ENCODE measurements around the gene FANCC.
"Not testable (repeated sequence)": the region's sequence is repeated elsewhere in the genome, so short reads cannot be mapped to it uniquely, and the experiment has no call there.

FANCC gene

DNA sequence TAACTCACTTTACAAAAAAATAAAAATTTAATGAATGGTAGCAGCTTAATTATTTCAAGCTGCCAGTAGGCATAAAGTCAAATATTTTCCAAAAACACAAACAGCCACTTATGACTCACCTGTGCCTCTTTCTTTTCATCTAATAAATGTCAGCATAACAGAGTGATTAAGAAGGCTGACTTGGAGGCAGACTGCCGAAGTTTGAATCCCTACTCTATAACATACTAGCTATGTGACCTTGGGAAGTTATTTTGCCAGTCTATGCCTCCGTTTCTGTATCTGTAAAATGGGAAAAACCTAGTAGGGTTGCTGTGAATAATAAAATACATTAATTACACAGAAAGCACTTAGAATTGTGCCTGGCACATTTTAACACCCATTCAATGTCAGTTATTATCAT is 33.8 kb downstream of the FANCC start:
- no peak for DNase-seq (ENCODE audit: low read depth in 2 of 2)

GRCh38 chr9:95282332-95282731 is 35.2 kb downstream of the FANCC start:
- no peak for DNase-seq (ENCODE audit: low read depth in 2 of 2)

GRCh38 chr9:95280745-95281144 is 36.8 kb downstream of the FANCC start:
- DNase-seq (ENCODE audit: low read depth in 2 of 2), result no peak

- no peak for DNase-seq (ENCODE audit: low read depth in 2 of 2)
Measured at GRCh38 chr9:95277509-95277908, 40.0 kb downstream of the FANCC start.

DNA sequence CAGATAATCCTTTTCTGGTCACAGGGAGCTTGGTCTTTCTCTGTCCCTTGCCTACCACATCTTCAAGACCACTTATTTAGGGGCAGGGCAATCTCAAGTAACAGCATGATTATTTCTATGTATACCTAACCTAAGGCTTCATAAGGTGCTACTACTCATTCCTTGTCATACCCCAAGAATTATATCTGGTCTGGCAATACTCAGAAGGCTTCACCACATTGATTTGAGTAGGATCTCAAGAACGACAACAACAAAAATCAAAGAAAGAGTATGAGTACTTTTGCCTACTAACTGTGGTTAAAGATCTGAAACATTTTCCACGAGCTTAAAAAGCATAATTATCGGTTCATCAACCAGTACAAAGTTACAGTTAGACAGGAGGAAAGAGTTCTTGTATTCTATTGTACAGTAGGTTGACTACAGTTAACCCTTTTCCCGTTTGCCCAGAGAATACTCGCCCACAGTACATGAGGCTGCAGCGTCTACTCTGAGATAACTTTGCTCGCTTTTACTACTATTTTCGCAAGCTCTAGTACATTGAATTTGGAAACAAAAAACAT is 41.0 kb downstream of the FANCC start:
- no peak for DNase-seq (ENCODE audit: low read depth in 2 of 2)

DNA sequence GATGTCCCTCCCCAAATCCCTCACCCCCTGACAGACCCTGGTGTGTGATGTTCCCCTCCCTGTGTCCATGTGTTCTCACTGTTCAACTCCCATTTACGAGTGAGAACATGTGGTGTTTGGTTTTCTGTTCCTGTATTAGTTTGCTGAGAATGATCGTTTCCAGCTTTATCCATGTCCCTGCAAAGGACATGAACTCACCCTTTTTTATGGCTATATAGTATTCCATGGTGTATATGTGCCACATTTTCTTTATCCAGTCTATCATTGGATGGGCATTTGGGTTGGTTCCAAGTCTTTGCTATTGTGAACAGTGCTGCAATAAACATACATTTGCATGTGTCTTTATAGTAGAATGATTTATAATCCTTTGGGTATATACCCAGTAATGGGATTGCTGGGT is 43.3 kb downstream of the FANCC start:
- DNase-seq (ENCODE audit: low read depth in 2 of 2), result not testable (repeated sequence)

DNA sequence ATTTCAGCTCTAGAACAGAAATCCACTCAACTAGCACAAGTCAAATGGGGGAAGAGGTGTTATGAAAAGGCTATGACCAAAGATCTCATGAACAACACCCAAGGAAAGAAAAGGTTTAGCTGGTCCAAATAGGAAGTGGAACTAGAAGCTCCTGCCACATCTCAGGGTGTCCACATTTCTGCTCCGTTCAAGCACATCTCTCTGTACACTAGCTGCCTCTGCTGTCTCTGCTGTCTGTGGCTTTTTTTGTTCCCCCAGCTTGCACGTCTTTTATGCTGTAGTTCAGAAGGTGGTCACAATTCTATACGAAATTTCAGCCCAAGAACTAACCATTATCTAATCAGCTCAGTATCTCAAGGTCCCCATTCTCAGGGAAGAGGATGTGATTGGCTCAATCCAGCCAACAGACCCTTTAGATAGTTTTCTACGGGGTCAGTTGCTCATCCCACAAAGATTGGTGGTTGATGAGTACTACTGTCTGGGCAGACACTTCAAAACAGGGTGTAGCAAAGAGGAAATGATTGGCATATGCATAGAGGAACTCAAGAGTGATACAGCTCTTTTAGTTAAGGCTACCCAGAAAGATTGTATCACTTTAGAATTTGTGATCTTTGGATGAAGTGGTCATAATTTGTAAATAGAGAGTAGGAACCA is 44.0 kb downstream of the FANCC start:
- no peak for DNase-seq (ENCODE audit: low read depth in 2 of 2)

DNA sequence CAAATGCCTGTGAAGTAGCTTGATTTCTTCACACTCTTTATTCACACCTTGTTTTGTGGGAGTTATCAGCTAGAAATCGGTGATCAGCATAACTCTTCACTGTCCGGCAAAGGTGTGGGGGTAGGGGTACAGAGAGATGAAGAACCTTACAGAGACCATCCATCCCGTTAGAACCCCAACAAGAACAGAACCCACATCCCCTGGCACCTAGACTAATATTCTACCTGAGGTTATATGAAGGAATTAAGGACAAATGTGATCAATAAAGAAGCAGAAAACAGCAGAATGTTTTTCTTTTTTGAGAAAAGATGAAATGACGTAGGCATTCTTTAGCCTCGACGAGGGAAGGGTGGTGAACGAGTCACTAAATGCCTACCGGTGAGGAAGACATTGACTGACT is 44.7 kb downstream of the FANCC start:
- no peak for DNase-seq (ENCODE audit: low read depth in 2 of 2)

DNA sequence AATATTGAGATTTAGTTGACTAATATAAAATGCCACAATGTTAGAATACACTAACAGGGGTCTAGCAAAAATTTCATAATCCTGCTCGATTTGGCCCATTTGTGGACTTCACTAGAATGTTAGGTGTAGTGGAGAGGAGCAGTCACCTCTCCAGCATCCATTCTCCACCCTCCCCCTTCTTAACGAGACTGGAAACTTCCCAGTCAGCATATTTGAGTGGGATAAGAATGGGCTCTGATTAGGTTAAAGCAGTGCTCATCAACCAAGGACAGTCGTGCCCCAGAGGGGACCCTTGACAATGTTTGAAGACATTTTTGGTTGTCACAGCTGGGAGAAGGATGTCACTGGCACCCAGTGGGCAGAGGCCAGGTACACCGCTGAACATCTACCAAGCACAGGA is 46.7 kb downstream of the FANCC start:
- DNase-seq (ENCODE audit: low read depth in 2 of 2), result no peak

DNA sequence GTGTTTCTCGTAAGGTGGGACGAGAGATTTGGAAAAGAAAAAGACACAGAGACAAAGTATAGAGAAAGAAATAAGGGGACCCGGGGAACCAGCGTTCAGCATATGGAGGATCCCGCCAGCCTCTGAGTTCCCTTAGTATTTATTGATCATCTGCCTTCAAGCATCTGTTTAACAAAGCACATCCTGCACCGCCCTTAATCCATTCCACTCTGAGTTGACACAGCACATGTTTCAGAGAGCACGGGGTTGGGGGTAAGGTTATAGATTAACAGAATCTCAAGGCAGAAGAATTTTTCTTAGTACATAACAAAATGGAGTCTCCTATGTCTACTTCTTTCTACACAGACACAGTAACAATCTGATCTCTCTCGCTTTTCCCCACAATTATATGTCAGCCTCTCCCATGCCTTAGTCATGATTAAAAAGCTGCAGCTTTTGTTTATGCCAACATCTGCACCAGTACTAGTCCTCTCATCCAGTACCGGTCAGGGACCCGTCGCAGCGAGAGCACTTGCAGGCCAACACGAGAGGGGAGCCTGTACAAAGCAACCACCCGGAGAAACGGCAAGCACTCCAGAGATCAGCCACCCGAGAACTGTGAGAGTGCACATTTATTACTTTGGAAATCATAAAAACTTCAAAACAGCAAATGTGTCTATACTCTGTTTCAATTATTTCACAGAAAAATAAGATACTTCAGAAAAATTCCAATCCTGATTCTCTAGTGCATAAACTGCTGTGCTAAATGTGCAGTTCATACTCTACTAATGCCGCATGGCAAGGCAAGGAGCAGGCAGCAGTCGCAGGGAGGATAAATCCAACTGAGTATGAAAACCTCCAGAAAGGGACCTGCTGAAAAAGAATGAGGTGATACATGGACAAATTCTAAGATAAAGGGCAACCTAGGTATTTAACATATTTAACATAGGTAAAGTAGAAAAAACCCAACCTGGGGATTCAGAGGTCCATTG is 47.4 kb downstream of the FANCC start:
- DNase-seq (ENCODE audit: low read depth in 2 of 2), result not testable (repeated sequence)

DNA sequence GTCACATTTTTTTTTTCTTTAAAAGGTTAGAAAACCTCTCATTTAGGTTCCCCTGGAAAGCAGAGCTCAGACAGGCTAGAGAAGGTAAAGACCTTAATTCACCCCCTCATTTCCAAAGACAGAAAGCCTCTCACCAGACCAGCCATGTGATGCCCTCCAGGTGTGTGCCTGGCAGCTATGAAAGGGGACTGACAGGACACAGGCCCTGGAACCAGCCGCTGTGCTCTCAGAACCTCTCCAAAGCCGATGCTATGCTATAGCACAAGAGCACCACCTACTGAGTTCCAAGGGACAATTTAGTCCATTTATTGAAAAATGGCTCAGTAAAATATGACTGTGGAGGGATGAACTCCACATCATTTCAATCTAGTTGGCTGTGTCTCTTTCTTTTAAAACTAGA is 48.8 kb downstream of the FANCC start:
- DNase-seq (ENCODE audit: low read depth in 2 of 2), result no peak

DNA sequence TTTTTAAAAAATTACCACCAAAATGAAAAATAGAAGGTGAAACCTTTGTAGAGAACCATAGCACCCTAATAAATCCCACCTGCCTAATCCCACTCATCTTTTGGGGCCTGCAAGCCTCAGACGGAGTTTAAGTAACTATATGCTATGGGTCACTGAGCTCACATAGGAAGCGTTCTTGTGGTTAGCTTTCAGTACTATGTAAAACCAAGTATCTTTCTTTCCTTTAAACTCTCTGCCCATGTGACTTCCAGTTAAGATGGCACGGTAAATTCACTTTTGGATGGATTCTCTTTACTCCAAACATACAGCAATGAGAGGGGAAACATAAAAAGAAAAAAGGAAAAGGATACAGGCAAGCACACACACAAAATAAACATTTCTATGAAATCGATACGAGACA is 50.9 kb downstream of the FANCC start:
- DNase-seq (ENCODE audit: low read depth in 2 of 2), result no peak

- no peak for DNase-seq (ENCODE audit: low read depth in 2 of 2)
Measured at GRCh38 chr9:95265960-95266359, 51.5 kb downstream of the FANCC start.

- DNase-seq (ENCODE audit: low read depth in 2 of 2), result no peak
Measured at GRCh38 chr9:95264954-95265615, 52.4 kb downstream of the FANCC start.

DNA sequence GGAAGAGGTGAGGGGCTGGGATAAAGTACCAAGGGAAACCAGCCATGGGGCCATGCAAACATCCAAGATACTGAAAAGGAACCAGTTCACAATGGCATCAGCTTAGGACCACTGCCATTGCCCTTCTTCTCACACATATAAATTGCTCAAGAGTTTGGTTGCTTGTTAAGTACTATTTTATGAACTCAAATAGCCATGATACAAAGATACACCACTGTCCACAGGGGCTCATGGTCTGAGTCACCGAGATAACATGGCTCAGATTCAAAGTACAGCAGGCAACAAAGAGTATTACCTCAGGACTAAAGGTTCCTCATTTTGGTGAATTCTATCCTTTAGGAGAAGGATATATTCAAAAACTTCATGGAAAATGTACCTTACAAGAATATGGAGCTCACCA is 55.6 kb downstream of the FANCC start:
- DNase-seq (ENCODE audit: low read depth in 2 of 2), result no peak

GRCh38 chr9:95250462-95251221 is 66.9 kb downstream of the FANCC start:
- no peak for DNase-seq (ENCODE audit: low read depth in 2 of 2)

- DNase-seq (ENCODE audit: low read depth in 2 of 2), result no peak
Measured at GRCh38 chr9:95249986-95250385, 67.5 kb downstream of the FANCC start.

- no peak for DNase-seq (ENCODE audit: low read depth in 2 of 2)
Measured at GRCh38 chr9:95246547-95246946, 71.0 kb downstream of the FANCC start.

DNA sequence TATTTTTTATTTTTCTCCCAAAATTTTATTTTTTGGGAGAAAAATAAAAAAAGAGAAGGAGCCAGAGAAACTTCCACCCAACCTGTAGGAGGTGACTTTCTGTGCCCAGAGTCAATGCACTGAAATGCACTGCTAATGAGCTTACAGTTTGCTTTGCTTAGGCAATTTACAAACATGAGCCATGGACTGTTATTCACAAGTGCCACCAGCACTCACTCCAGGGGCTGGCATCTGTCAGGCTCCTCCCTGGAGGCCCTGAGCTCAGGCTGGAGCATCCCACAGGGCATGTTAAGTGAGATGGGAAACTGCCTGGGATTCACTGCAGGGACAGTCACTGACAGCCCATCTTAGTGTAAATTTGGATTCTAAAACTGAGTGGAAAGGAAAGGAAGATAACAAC is 74.9 kb downstream of the FANCC start:
- no peak for DNase-seq (ENCODE audit: low read depth in 2 of 2)

DNA sequence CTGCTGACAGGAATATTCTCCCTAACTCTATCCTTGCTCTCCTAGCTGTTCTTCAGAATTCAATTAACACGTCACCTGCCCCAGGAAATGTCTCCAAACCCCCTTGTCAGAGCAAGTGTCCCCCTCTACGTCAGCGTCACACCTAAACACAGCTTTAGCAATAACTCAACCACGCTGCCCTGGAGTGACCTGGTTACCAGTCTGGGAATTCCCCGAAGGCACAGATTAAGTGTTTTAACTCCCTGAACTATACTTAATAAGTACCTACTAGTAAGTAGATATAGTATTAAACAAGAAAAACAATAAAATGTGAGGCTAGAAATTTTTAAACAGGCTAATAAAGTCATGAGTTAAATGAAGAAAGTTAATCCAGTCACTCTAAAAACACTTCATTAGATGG is 78.4 kb downstream of the FANCC start:
- DNase-seq (ENCODE audit: low read depth in 2 of 2), result no peak

- DNase-seq (ENCODE audit: low read depth in 2 of 2), result no peak
Measured at GRCh38 chr9:95237336-95237735, 80.2 kb downstream of the FANCC start.

GRCh38 chr9:95230046-95230445 is 87.5 kb downstream of the FANCC start:
- no peak for DNase-seq (ENCODE audit: low read depth in 2 of 2)

All from stimulated activated CD8-positive, alpha-beta memory T cell treated with anti-CD3 and anti-CD28 coated beads, Interleukin-7, amount 100 ng/mL, for 4 hours (primary cell).